Measurements from ENCODE around the gene ADAM29. TPM values are rescaled to one million over a fixed set of nuclear protein-coding genes. Genes with fewer than 3 reads are reported as not detected.

ADAM29 gene
- total and polyA plus RNA-seq, 2 of the 8 experiments (the other 6 are each of a cell fraction or from before 2014, with no cell fraction given), result 0.03 TPM; not detected in 1

- Histone ChIP-seq H4K8ac (ENCODE audit: extremely low read depth, insufficient read depth, low read length) (no peak overlapping the region), H4K5ac (ENCODE audit: insufficient read length, low read depth, low read length) (no peak overlapping the region), H3K27ac (ENCODE audit: low read depth, low read length) (no peak overlapping the region), H3K36me3 (ENCODE audit: control insufficient read depth in 2 of 4, insufficient read depth in 4 of 4, low read length in 3 of 4) (no peaks in the 10 kb centered on the region), H2BK20ac (ENCODE audit: low read length) (no peak overlapping the region), H2AFZ (ENCODE audit: low read length) (no peak overlapping the region), H3K56ac (replicated peaks; ENCODE audit: insufficient read length, low read depth, low read length) (no peak overlapping the region), H3K27me3 (replicated peaks in 1 of 4; ENCODE audit: control insufficient read depth in 3 of 4, extremely low read depth in 1 of 4, insufficient read depth in 3 of 4, low read length in 3 of 4) (no peaks in the 10 kb centered on the region), H3K9me3 (ENCODE audit: insufficient read depth in 2 of 2, low read depth in 1 of 2, low read length in 1 of 2) (no peaks in the 10 kb centered on the region), H3K4me3 (ENCODE audit: extremely low read depth in 1 of 4, insufficient read depth in 2 of 4, low read depth in 3 of 4, low read length in 4 of 4) (no peak overlapping the region), H3K23me2 (ENCODE audit: low read depth, low read length) (no peaks in the 10 kb centered on the region), H2BK15ac (ENCODE audit: low read length) (no peak overlapping the region), H3K79me2 (ENCODE audit: control insufficient read depth in 1 of 2, insufficient read depth in 2 of 2, low read length in 2 of 2) (no peaks in the 10 kb centered on the region), H2BK5ac (ENCODE audit: low read depth, low read length) (no peak overlapping the region), H2AK5ac (ENCODE audit: low read depth, low read length) (no peak overlapping the region), H4K20me1 (replicated peaks in 1 of 2; ENCODE audit: control insufficient read depth in 1 of 2, insufficient read depth in 2 of 2, low read length in 2 of 2) (no peaks in the 10 kb centered on the region), H3K4me2 (ENCODE audit: insufficient read depth in 1 of 2, low read depth in 2 of 2, low read length in 2 of 2) (no peak overlapping the region), H3K14ac (ENCODE audit: insufficient read length) (no peak overlapping the region), H3K4me1 (replicated peaks in 1 of 4; ENCODE audit: control insufficient read depth in 3 of 4, insufficient read depth in 4 of 4, low read length in 3 of 4) (no peaks in the 10 kb centered on the region), H3K23ac (ENCODE audit: insufficient read length) (no peak overlapping the region), H3K79me1 (ENCODE audit: low read depth, low read length) (no peaks in the 10 kb centered on the region), H3K4ac (replicated peaks; ENCODE audit: insufficient read length, low read depth, low read length) (no peak overlapping the region), H3K18ac (ENCODE audit: extremely low read depth, low read length) (no peak overlapping the region), H2BK12ac (ENCODE audit: low read depth, low read length) (0 out of 2 replicates have a peak overlapping the region, but pooled peaks have one; percentile 17), H2BK120ac (replicated peaks; ENCODE audit: low read depth, low read length) (no peak overlapping the region), H4K91ac (replicated peaks; ENCODE audit: insufficient read length, low read length) (no peak overlapping the region), H3K9ac (replicated peaks in 1 of 4; ENCODE audit: extremely low read depth in 1 of 4, low read depth in 3 of 4, low read length in 3 of 4) (no peak overlapping the region)
- no peak for FAIRE-seq
- DNase-seq (ENCODE audit: low read depth in 1 of 2, low spot score in 2 of 2), result no peak
- CTCF ChIA-PET (ENCODE audit: partially characterized antibody), result interaction anchor here (1.8 kb wide), 1 partner anchor 9 kb away, joined by 3 read pairs; no protein-coding TSS in a partner anchor
- WGBS, 2 experiments (ENCODE audit: extremely low coverage in 1 of 2, insufficient coverage in 1 of 2, insufficient read length in 1 of 2, insufficient replicate concordance in 2 of 2, low coverage in 1 of 2, low lambda C conversion rate in 2 of 2, missing lambda C conversion rate in 1 of 2), result 98% methylated on average over 5 of the region's 6 CpGs; no CpG with 5 or more reads in 1 of the 2 experiments
- POLR2A ChIA-PET (ENCODE audit: partially characterized antibody), result no interaction called here
- no peak for TF ChIP-seq PHF8 (conservative IDR thresholded peaks at IDR 0.05; ENCODE audit: low read depth, low read length)
These were observed 10.0 kb downstream of the ADAM29 start for GRCh38 chr4:174928174-174928573.

All from H1 (cell line).